ENCODE results near the gene PARK7. TPM values are rescaled to one million over a fixed set of nuclear protein-coding genes. Genes with fewer than 3 reads are reported as not detected.

PARK7 gene
- total RNA-seq, 1 experiment from 2014 or later: 370 TPM

- peak overlapping the region; percentile 99 for H3K27ac ChIP-seq (ENCODE audit: low read depth, low read length)
These were observed 65.7 kb downstream of the PARK7 start for GRCh38 chr1:8026976-8027747.

More at GRCh38 chr1:8026976-8027747, 65.7 kb downstream of the PARK7 start:
- peaks cover 20 to 32% of the 10 kb centered on the region in 2 experiments for H3K36me3 ChIP-seq (ENCODE audit: control insufficient read depth in 1 of 2, insufficient read depth in 2 of 2, low read length in 2 of 2)
- H3K4me3 ChIP-seq (replicated peaks in 1 of 2; ENCODE audit: low read depth in 1 of 2, low read length in 2 of 2): peak overlapping the region; percentile 73 to 93
- no peak overlapping the region for H2AFZ ChIP-seq (ENCODE audit: low read depth, low read length, poor library complexity, severe bottlenecking)
- peak overlapping the region; percentile 95 for H3K4me2 ChIP-seq (ENCODE audit: low read length)
- ATAC-seq (peak; percentile 1; the same call in 1 of the 2 replicates), DNase-seq (ENCODE audit: low read depth, low spot score) (no peak)
- RAD21 ChIA-PET (ENCODE audit: low non-redundant PET in 1 of 2, low total read pairs in 2 of 2, uncharacterized antibody in 2 of 2, unreplicated experiment in 2 of 2): interaction anchor here in 1 of 2 experiments (0.6 kb wide), 1 partner anchor 141 kb away, joined by 3 read pairs; no protein-coding TSS in a partner anchor
- peak overlapping the region; percentile 91 for H3K9ac ChIP-seq (ENCODE audit: low read length)
- CTCF ChIA-PET: interaction anchor here (2.4 kb wide), 1 partner anchor 288 kb away, joined by 19 read pairs; no protein-coding TSS in a partner anchor
- peaks cover 62 to 86% of the 10 kb centered on the region in 2 experiments for H3K4me1 ChIP-seq (ENCODE audit: control insufficient read depth in 1 of 2, insufficient read depth in 2 of 2, low read length in 2 of 2)
- no peaks in the 10 kb centered on the region for H3K27me3 ChIP-seq (ENCODE audit: insufficient read depth, low read length)
- BruUV-seq (replicated peaks): no TSS peak
- H3K9me2 ChIP-seq (ENCODE audit: insufficient read depth): no peaks in the 10 kb centered on the region
- peaks cover 58% of the 10 kb centered on the region for H3K79me2 ChIP-seq (ENCODE audit: insufficient read depth, low read length)
- no peaks in the 10 kb centered on the region for H3K9me3 ChIP-seq (ENCODE audit: control insufficient read depth in 1 of 2, insufficient read depth in 1 of 2, low read depth in 1 of 2, low read length in 2 of 2)
- H4K20me1 ChIP-seq (ENCODE audit: insufficient read depth): peaks cover 27% of the 10 kb centered on the region
- POLR2A ChIA-PET: interaction anchor here (0.7 to 7.5 kb wide), 26 partner anchors 11 to 315 kb away, joined by 3 to 80 read pairs (median 6); no protein-coding TSS in a partner anchor
- intact Hi-C loops (cut with micrococcal nuclease): loop anchor here (1.0 to 5.0 kb wide), 4 partner anchors 50 to 167 kb away; no protein-coding TSS in a partner anchor
- TF ChIP-seq ATF3 (IDR thresholded peaks at IDR 0.05) (no peak), POLR2A (IDR thresholded peaks at IDR 0.05; ENCODE audit: borderline replicate concordance, extremely low read depth, insufficient read depth, insufficient read length) (peak; percentile 44), ZBTB33 (IDR thresholded peaks at IDR 0.05; ENCODE audit: extremely low read depth, insufficient replicate concordance, low read length) (no peak), POLR2AphosphoS5 (IDR thresholded peaks at IDR 0.05; ENCODE audit: low read depth, low read length) (peak; percentile 75)
